ENCODE data around the gene DIS3L2.

The DIS3L2 gene

DNA sequence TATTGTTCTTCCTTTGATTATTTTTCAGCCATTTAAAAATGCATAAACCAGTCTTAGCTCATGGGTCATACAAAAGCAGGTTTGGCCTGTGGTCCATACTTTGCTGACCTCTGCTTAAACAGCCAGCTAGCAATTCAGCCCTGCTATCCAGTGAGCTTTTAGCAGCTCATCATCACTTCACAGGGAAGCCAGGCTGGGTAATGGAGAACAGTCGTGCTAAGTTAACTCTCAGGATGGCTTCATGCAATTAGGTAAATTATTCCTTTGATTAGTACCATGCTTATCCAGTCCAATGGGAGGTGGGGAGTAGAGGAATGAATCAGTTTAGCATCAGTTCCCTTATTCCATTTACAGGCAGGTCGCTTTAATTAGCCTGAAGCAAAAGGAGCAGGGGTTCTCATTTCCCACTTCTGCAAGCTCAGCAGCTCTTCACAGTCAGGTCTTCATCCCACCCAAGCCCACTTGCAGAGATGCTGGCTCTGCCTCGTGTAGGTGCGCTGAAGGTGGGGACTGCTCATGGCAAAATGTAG is 307.2 kb downstream of the DIS3L2 start:
- Histone ChIP-seq H2AFZ (no peak overlapping the region), H3K79me2 (no peaks in the 10 kb centered on the region), H3K4me3 (ENCODE audit: low read depth, low read length) (no peak overlapping the region), H3K4me2 (ENCODE audit: low read length) (no peak overlapping the region), H3K36me3 (ENCODE audit: control insufficient read depth, insufficient read depth, low read length) (no peaks in the 10 kb centered on the region), H3K9ac (no peak overlapping the region), H3K4me1 (no peaks in the 10 kb centered on the region), H3K27ac (no peak overlapping the region), H3K9me3 (ENCODE audit: control insufficient read depth, low read length) (no peaks in the 10 kb centered on the region), H3K27me3 (ENCODE audit: control insufficient read depth, insufficient read depth, low read length) (no peaks in the 10 kb centered on the region)
- TF ChIP-seq, protein P1, sequence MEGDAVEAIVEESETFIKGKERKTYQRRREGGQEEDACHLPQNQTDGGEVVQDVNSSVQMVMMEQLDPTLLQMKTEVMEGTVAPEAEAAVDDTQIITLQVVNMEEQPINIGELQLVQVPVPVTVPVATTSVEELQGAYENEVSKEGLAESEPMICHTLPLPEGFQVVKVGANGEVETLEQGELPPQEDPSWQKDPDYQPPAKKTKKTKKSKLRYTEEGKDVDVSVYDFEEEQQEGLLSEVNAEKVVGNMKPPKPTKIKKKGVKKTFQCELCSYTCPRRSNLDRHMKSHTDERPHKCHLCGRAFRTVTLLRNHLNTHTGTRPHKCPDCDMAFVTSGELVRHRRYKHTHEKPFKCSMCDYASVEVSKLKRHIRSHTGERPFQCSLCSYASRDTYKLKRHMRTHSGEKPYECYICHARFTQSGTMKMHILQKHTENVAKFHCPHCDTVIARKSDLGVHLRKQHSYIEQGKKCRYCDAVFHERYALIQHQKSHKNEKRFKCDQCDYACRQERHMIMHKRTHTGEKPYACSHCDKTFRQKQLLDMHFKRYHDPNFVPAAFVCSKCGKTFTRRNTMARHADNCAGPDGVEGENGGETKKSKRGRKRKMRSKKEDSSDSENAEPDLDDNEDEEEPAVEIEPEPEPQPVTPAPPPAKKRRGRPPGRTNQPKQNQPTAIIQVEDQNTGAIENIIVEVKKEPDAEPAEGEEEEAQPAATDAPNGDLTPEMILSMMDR (IDR thresholded peaks at IDR 0.05) = no peak

DNA sequence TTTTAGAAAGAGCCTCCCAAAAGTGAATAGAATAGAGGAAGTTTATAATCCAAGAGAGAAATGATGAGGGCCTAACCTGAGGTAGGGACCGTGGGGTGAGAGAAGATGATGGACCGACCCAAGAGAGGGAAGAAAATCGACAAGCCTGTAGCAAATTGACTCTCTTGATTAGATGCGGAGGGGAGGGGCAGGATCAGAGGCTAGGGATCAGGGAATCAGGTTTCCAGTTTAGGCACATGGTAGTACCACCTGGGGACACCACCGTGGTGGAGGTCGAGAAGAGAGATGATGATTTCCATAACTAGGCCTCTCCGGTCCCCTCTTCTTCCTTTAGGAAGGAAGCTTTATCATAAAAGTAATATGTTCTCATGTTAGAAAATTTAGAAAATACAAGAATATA is 308.4 kb downstream of the DIS3L2 start:
- H3K27ac ChIP-seq = no peak overlapping the region
- H3K79me2 ChIP-seq = no peaks in the 10 kb centered on the region
- H3K4me1 ChIP-seq = no peaks in the 10 kb centered on the region
- H2AFZ ChIP-seq = no peak overlapping the region
- H3K4me2 ChIP-seq (ENCODE audit: low read length) = no peak overlapping the region
- H3K9me3 ChIP-seq (ENCODE audit: control insufficient read depth, low read length) = no peaks in the 10 kb centered on the region
- TF ChIP-seq, protein P1 (IDR thresholded peaks at IDR 0.05) = no peak
- no peaks in the 10 kb centered on the region for H3K27me3 ChIP-seq (ENCODE audit: control insufficient read depth, insufficient read depth, low read length)
- no peak overlapping the region for H3K4me3 ChIP-seq (ENCODE audit: low read depth, low read length)
- no peaks in the 10 kb centered on the region for H3K36me3 ChIP-seq (ENCODE audit: control insufficient read depth, insufficient read depth, low read length)
- H3K9ac ChIP-seq = no peak overlapping the region

DNA sequence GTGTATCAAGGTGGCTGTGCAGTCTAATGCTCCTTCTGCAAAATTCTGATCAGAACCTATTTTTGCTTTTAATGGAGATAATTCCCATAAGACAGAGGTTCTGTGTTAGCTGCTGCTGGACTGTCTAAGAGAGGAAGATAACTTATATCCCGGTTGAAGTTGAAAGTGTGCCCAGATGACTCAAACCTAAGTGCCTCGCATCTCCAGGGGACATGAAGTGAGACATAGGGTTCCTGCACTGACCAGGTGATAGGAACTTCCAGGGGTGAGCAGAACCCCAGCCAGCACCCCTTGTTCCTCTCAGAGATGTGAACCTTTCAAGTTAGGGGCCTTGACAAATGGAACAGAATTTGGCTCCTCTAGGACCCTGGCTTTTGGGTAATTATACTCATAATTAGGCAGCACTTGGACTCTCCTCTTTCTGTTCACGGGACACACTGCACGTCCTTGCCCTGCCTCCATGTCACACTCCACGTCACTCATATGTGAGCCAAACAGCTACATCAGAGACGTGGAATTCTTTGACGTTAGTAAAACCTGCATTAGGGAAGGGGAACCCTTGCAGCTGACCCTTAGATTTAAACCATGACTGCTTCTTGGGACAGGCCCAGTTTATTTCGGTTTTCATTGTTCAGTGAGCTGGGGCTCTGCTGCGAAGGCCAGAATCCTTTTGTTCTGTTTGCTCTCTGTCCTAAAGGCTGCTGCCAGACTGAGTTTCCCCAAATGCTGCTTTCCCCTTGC is 312.6 kb downstream of the DIS3L2 start:
- no peak overlapping the region for H3K9ac ChIP-seq
- no peaks in the 10 kb centered on the region for H3K9me3 ChIP-seq (ENCODE audit: control insufficient read depth, low read length)
- no peaks in the 10 kb centered on the region for H3K36me3 ChIP-seq (ENCODE audit: control insufficient read depth, insufficient read depth, low read length)
- H3K79me2 ChIP-seq = peaks cover 5% of the 10 kb centered on the region
- no peak overlapping the region for H3K4me2 ChIP-seq (ENCODE audit: low read length)
- TF ChIP-seq, protein P1 (IDR thresholded peaks at IDR 0.05) = no peak
- H3K27me3 ChIP-seq (ENCODE audit: control insufficient read depth, insufficient read depth, low read length) = no peaks in the 10 kb centered on the region
- H3K4me1 ChIP-seq = no peaks in the 10 kb centered on the region
- H3K4me3 ChIP-seq (ENCODE audit: low read depth, low read length) = no peak overlapping the region
- H2AFZ ChIP-seq = no peak overlapping the region
- H3K27ac ChIP-seq = no peak overlapping the region

GRCh38 chr2:232275670-232276069 is 314.2 kb downstream of the DIS3L2 start:
- no peaks in the 10 kb centered on the region for H3K36me3 ChIP-seq (ENCODE audit: control insufficient read depth, insufficient read depth, low read length)

More at GRCh38 chr2:232275670-232276069, 314.2 kb downstream of the DIS3L2 start:
- H3K4me1 ChIP-seq = no peaks in the 10 kb centered on the region
- H3K27ac ChIP-seq = no peak overlapping the region
- no peak overlapping the region for H2AFZ ChIP-seq
- no peak overlapping the region for H3K4me2 ChIP-seq (ENCODE audit: low read length)
- no peak overlapping the region for H3K4me3 ChIP-seq (ENCODE audit: low read depth, low read length)
- H3K9ac ChIP-seq = no peak overlapping the region
- no peaks in the 10 kb centered on the region for H3K9me3 ChIP-seq (ENCODE audit: control insufficient read depth, low read length)
- H3K79me2 ChIP-seq = peaks cover 5% of the 10 kb centered on the region
- no peaks in the 10 kb centered on the region for H3K27me3 ChIP-seq (ENCODE audit: control insufficient read depth, insufficient read depth, low read length)
- TF ChIP-seq, protein P1 (IDR thresholded peaks at IDR 0.05) = no peak

Data from parathyroid adenoma (tissue), 2 donors.